SJCRH30 (cell line): ENCODE measurements around the gene MAPK4. TPM values are rescaled to one million over a fixed set of nuclear protein-coding genes. Genes with fewer than 3 reads are reported as not detected.
"Not testable (repeated sequence)": the region's sequence is repeated elsewhere in the genome, so short reads cannot be mapped to it uniquely, and the experiment has no call there.

Experiments used
- DNase-seq, 2 experiments: peaks; one replicate each; pipeline ENCODE4 v3.0.0-alpha.2; 2015 to 2020
- H3K27ac ChIP-seq: fragments of 250-450 bp; sonication (Bioruptor Pico); 2 replicates; pipeline ENCODE4 v1.5.1; 2020; ENCODE audit warnings: mild to moderate bottlenecking, moderate library complexity
- H3K27me3 ChIP-seq: fragments of 250-450 bp; sonication (Bioruptor Pico); 2 replicates; pipeline ENCODE4 v1.5.1; 2020; ENCODE audit warnings: mild to moderate bottlenecking, moderate library complexity
- H3K36me3 ChIP-seq: fragments of 250-450 bp; sonication (Bioruptor Pico); 2 replicates; pipeline ENCODE4 v1.5.1; 2020; ENCODE audit warnings: mild to moderate bottlenecking, moderate library complexity
- H3K4me1 ChIP-seq: fragments of 250-450 bp; sonication (Bioruptor Pico); 2 replicates; pipeline ENCODE4 v1.5.1; 2020; ENCODE audit warnings: mild to moderate bottlenecking, moderate library complexity
- H3K4me3 ChIP-seq: fragments of 250-450 bp; sonication (Bioruptor Pico); 2 replicates; pipeline ENCODE4 v1.5.1; 2020; ENCODE audit warnings: mild to moderate bottlenecking, moderate library complexity
- H3K9me3 ChIP-seq: fragments of 250-450 bp; sonication (Bioruptor Pico); replicated peaks from 2 replicates; pipeline ENCODE4 v1.5.1; 2020; ENCODE audit warnings: mild to moderate bottlenecking, moderate library complexity
- total RNA-seq: library from RNA; depleted of rRNA; stranded (reverse); fragments of >200 nt; shearing (Covaris generic); gene quantifications from 2 replicates; pipeline ENCODE4 v1.2.3, GENCODE V29; 2014

The MAPK4 gene
- total RNA-seq, 1 experiment from 2014 or later: not detected

GRCh38 chr18:50687491-50687890 lies 127.6 kb downstream of the MAPK4 start:
- H3K4me3 ChIP-seq: no peak overlapping the region
- H3K27ac ChIP-seq: no peak overlapping the region
- H3K4me1 ChIP-seq: no peaks in the 10 kb centered on the region
- no peaks in the 10 kb centered on the region for H3K9me3 ChIP-seq
- DNase-seq: no peak
- H3K27me3 ChIP-seq: no peaks in the 10 kb centered on the region
- no peaks in the 10 kb centered on the region for H3K36me3 ChIP-seq

DNA sequence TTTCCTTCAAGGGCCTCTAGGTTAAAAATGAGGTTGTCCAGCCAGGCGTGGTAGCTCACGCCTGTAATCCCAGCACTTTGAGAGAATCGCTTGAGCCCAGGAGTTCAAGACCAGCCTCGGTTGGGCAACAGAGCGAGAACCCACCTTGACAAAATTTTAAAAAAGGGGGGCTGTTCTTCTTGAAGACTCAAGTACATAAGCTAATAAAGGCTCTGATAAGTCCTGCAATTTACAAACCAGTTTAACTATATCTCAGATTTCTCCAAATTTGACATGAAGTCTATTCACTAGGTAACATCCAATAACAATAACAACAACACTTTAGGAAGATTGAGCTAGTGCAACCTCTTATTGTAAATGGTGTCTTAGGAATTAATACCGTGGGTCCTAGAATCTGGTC lies 129.7 kb downstream of the MAPK4 start:
- no peak overlapping the region for H3K4me3 ChIP-seq
- H3K27ac ChIP-seq: no peak overlapping the region
- no peaks in the 10 kb centered on the region for H3K9me3 ChIP-seq
- H3K36me3 ChIP-seq: no peaks in the 10 kb centered on the region
- H3K27me3 ChIP-seq: no peaks in the 10 kb centered on the region
- DNase-seq: no peak
- H3K4me1 ChIP-seq: no peaks in the 10 kb centered on the region

DNA sequence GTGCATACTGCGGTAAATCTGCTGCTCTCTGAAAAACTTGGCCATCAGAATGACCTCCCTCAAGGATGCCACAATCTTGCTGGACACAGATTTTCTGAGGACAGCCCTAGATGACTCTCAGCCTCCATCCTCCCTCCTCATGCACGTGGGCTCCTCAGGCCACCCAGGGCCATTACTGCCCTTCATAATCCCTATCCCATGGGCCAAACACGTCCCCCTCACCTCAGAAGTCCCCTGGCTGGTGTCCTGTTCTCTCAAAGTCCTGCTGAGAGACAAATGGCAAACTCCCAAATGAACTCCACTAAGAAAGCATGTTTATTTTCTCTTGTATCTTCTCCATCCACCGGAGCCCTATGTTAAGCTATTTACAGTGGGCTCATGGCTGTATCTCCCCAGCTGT lies 134.3 kb downstream of the MAPK4 start:
- Histone ChIP-seq H3K4me1 (no peaks in the 10 kb centered on the region), H3K27me3 (no peaks in the 10 kb centered on the region), H3K4me3 (no peak overlapping the region), H3K9me3 (no peaks in the 10 kb centered on the region), H3K36me3 (no peaks in the 10 kb centered on the region), H3K27ac (no peak overlapping the region)
- DNase-seq: no peak

- no peaks in the 10 kb centered on the region for H3K4me1 ChIP-seq
- no peak for DNase-seq
- H3K36me3 ChIP-seq: no peaks in the 10 kb centered on the region
- H3K27me3 ChIP-seq: no peaks in the 10 kb centered on the region
- H3K9me3 ChIP-seq: no peaks in the 10 kb centered on the region
- no peak overlapping the region for H3K27ac ChIP-seq
- no peak overlapping the region for H3K4me3 ChIP-seq
These were observed 135.7 kb downstream of the MAPK4 start for GRCh38 chr18:50695431-50696176.

GRCh38 chr18:50696436-50696835 lies 136.5 kb downstream of the MAPK4 start:
- no peak for DNase-seq
- Histone ChIP-seq H3K4me1 (no peaks in the 10 kb centered on the region), H3K36me3 (no peaks in the 10 kb centered on the region), H3K4me3 (no peak overlapping the region), H3K9me3 (no peaks in the 10 kb centered on the region), H3K27me3 (no peaks in the 10 kb centered on the region), H3K27ac (no peak overlapping the region)

DNA sequence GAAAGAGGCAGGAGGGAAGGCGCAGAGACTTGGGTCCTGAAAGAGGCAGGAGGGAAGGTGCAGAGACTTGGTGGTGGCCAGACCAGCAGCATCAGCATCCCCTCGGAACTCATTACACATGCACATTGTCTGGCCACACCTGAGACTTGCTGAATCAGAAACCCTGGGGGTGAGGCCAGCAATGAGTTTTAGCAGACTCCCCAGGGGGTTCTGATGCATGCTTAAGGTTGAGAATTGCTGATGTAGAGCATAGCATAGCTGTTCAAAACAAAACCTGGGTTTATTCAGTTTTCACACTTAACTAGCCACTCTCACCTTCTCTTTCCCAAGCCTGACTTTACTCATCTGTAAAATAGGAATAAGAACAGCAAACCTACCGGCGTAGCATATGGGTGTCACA lies 137.0 kb downstream of the MAPK4 start:
- Histone ChIP-seq H3K4me3 (no peak overlapping the region), H3K36me3 (no peaks in the 10 kb centered on the region), H3K27me3 (no peaks in the 10 kb centered on the region), H3K4me1 (no peaks in the 10 kb centered on the region), H3K9me3 (no peaks in the 10 kb centered on the region), H3K27ac (no peak overlapping the region)
- DNase-seq: no peak

DNA sequence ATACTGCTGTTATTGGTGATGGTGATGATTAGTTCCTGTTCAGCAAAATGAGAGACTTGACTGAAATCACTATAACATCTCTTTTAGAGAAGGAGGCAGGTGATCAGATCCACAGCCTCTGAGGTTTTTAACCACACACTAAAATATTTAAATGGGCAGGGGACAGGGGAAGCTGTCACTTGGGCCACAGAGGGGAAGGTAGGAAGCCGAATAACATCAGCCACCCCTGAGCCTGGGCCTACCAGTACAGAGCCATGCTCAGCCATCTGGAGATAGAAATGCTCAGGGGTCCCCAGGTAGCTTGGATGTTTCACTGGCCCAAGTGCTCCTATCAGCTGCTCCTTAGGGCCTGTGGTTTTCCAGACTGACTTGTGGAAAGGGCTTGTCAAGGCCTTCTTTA lies 137.6 kb downstream of the MAPK4 start:
- no peak for DNase-seq
- Histone ChIP-seq H3K27me3 (no peaks in the 10 kb centered on the region), H3K4me3 (no peak overlapping the region), H3K9me3 (no peaks in the 10 kb centered on the region), H3K36me3 (no peaks in the 10 kb centered on the region), H3K27ac (no peak overlapping the region), H3K4me1 (no peaks in the 10 kb centered on the region)

- H3K27ac ChIP-seq: no peak overlapping the region
- H3K4me3 ChIP-seq: no peak overlapping the region
- no peaks in the 10 kb centered on the region for H3K27me3 ChIP-seq
- H3K4me1 ChIP-seq: no peaks in the 10 kb centered on the region
- no peaks in the 10 kb centered on the region for H3K36me3 ChIP-seq
- DNase-seq: no peak
- no peaks in the 10 kb centered on the region for H3K9me3 ChIP-seq
These were observed 140.6 kb downstream of the MAPK4 start for GRCh38 chr18:50700245-50701165.

DNA sequence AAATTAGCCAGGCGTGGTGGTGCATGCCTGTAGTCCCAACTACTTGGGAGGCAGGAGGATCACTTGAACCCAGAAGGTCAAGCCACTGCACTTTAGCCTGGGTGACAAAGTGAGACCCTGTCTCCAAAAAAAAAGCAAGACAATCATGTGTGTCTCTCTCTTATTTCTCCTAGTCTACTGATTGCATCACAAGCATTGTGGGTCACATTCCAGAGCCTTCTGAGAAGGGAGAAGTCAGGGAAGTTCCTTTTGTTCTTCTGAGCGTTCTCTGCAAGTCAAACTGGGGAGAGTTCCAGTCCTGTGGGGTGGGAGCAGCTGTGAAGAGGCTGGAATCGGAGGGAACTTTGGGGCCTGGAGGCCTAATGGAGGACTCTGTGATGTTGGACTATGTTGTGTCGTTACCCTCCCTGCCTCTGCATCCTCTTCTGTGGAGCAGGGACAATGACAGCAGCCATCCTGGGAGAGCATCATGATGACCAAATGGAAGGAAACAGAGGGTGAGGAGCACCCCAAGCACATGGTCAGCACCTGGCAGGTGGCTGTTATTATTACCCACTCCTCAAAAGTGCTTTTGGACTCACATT lies 144.6 kb downstream of the MAPK4 start:
- no peak overlapping the region for H3K27ac ChIP-seq
- H3K36me3 ChIP-seq: no peaks in the 10 kb centered on the region
- no peaks in the 10 kb centered on the region for H3K9me3 ChIP-seq
- DNase-seq: no peak
- H3K4me3 ChIP-seq: no peak overlapping the region
- peaks cover 4% of the 10 kb centered on the region; the same call in 1 of the 2 replicates for H3K4me1 ChIP-seq
- no peaks in the 10 kb centered on the region for H3K27me3 ChIP-seq

DNA sequence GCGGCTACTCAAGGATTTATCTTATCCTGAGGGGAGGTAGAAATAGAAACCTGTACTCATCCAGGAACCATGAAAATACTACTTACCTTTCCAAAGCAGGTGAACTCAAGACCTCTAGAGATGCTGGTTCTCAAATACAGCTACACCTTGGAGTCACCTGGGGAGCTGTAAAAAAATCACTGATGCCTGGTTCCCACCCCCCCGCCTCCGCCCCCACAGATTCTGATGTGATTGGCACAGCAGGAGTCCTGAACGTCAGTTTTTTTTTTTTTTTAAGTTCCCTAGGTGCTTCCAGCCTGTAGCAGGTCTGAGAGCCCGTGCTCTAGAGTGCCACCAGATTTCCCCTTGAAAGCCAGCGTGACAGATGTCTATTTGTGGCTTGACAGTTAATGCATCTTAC lies 146.3 kb downstream of the MAPK4 start:
- Histone ChIP-seq H3K4me3 (no peak overlapping the region), H3K9me3 (no peaks in the 10 kb centered on the region), H3K27ac (no peak overlapping the region), H3K27me3 (no peaks in the 10 kb centered on the region), H3K36me3 (no peaks in the 10 kb centered on the region), H3K4me1 (peaks cover 4% of the 10 kb centered on the region; the same call in 1 of the 2 replicates)
- no peak for DNase-seq

DNA sequence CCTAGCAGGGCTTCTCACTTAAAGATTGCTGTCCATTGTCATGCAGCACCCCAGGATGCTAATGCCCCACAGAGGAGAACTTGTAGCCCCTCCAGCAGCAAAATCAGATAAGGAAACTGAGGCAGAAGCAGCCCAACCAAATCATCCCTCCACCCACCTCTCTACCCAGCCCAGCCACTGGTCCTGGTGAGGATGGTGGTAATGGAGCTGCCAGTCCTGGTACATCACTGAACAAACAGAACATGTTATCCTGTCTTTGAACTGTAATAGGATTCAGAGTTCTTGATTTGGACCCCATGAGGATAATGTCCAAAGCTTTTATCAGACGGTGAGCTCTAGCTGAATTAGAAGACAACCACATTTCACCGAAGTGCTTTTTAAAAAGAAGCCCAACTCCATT lies 146.8 kb downstream of the MAPK4 start:
- H3K27ac ChIP-seq: no peak overlapping the region

GRCh38 chr18:50707297-50707696 lies 147.4 kb downstream of the MAPK4 start:
- DNase-seq, H3K4me3 ChIP-seq, H3K4me1 ChIP-seq, H3K27me3 ChIP-seq, H3K36me3 ChIP-seq, H3K27ac ChIP-seq, H3K9me3 ChIP-seq: not testable (repeated sequence)

More for the DNA sequence above, 146.8 kb downstream of the MAPK4 start:
- Histone ChIP-seq H3K4me1 (peaks cover 4% of the 10 kb centered on the region; the same call in 1 of the 2 replicates), H3K36me3 (no peaks in the 10 kb centered on the region), H3K4me3 (no peak overlapping the region), H3K27me3 (no peaks in the 10 kb centered on the region), H3K9me3 (no peaks in the 10 kb centered on the region)
- DNase-seq: no peak

DNA sequence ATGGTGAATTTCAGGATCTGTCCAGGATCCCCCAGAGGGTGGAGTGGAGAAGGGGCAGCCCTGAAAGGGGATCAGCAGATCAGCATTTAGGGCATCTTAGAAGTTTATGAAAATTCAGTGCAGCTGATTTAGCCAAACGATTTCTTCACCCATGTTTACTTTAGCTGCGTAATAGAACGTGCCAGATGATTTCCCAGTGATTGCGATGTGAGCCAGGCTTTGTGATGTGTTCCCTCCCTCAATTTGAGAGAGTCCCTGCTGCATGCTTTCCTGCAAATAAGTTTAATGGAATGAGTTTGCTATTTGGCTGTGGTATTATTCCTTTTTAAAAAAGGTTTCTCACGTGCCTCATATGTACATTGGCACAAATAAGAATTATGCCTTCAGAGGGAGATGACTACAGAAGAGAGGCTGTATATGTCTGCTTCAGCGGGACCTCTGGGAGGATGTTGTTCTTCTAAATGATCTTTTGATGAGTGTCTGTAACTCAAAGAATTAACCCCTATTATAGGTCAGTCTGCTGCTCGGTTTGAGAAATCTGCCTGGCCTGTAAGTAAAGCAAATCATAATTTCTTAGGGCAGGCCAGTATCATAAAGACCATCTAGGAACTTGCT lies 148.1 kb downstream of the MAPK4 start:
- peaks cover 4% of the 10 kb centered on the region; the same call in 1 of the 2 replicates for H3K4me1 ChIP-seq

GRCh38 chr18:50709193-50709592 lies 149.3 kb downstream of the MAPK4 start:
- H3K27me3 ChIP-seq: no peaks in the 10 kb centered on the region
- no peak overlapping the region for H3K27ac ChIP-seq
- no peaks in the 10 kb centered on the region for H3K36me3 ChIP-seq
- no peak overlapping the region for H3K4me3 ChIP-seq
- DNase-seq: no peak
- H3K4me1 ChIP-seq: peaks cover 4% of the 10 kb centered on the region; the same call in 1 of the 2 replicates
- H3K9me3 ChIP-seq: no peaks in the 10 kb centered on the region

More for the DNA sequence above, 148.1 kb downstream of the MAPK4 start:
- Histone ChIP-seq H3K4me3 (no peak overlapping the region), H3K27me3 (no peaks in the 10 kb centered on the region), H3K27ac (no peak overlapping the region), H3K36me3 (no peaks in the 10 kb centered on the region), H3K9me3 (no peaks in the 10 kb centered on the region)
- DNase-seq: no peak

DNA sequence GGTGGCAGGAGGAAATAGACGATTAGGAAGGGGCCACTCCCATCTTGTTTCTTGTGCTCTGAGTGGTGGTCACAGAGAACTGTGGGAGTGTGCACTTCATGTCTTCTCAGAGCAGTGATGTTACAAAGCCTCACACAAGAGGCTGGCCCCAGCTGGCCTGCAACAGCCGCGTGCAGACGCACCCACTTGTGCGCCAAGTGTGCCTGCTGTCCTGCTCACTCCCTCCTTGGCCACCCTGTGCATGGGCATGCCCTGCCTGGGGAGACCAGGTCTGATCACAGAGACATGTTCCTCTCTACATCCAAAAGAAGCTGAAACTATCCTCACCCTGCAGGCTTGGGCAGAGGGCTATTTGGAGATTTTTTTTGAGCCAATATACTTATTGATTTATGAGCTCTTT lies 151.5 kb downstream of the MAPK4 start:
- no peak for DNase-seq
- H3K9me3 ChIP-seq: no peaks in the 10 kb centered on the region
- H3K27ac ChIP-seq: no peak overlapping the region
- H3K4me1 ChIP-seq: no peaks in the 10 kb centered on the region
- H3K36me3 ChIP-seq: no peaks in the 10 kb centered on the region
- no peak overlapping the region for H3K4me3 ChIP-seq
- H3K27me3 ChIP-seq: no peaks in the 10 kb centered on the region
